K562 (cell line): ENCODE results near the gene MKNK1. TPM values are rescaled to one million over a fixed set of nuclear protein-coding genes. Genes with fewer than 3 reads are reported as not detected.
A peak's percentile ranks its signal among the peaks of the same experiment; 100 is the strongest.

ENCODE experiments used
- EHMT2 ChIP-seq: fragments of 450-650 bp; IDR thresholded peaks from 2 replicates; pipeline ENCODE4 v1.6.1; 2018; ENCODE audit warnings: antibody characterized with exemption
- REST ChIP-seq, 2 experiments: fragments of 450-650 bp; formaldehyde crosslinking in 1 of 2; IDR thresholded peaks; 2 replicates each; pipeline versions ENCODE4 v1.4.0 to v1.6.1; 2014 to 2020; ENCODE audit warnings: mild to moderate bottlenecking in 2 of 2, borderline replicate concordance in 1 of 2, low read depth in 1 of 2
- polyA plus RNA-seq, 8 experiments: library from polyadenylated mRNA; depleted of rRNA in 4 of 8; stranded (reverse) in 5 of 8; unstranded in 3 of 8; fragments of >200 nt; fragmentation: Nextera tagmentation in 2 of 8; fragmentation: Illumina TruSeq in 1 of 8; extraction: Ambion mirVana in 2 of 8; extraction: Trizol in 1 of 8; gene quantifications; 2 replicates each; pipeline versions ENCODE4 v1.2.1 to v1.2.3, GENCODE V29; 2011 to 2014; ENCODE audit warnings: inconsistent platforms in 1 of 8, missing spikeins in 1 of 8
- total RNA-seq, 7 experiments: library from RNA; depleted of rRNA in 6 of 7; stranded (reverse); fragments of >200 nt in 6 of 7; fragmentation: Illumina TruSeq in 2 of 7; extraction: Trizol in 2 of 7; gene quantifications; 2 replicates each; pipeline versions ENCODE4 v1.2.1 to v1.2.3, GENCODE V29; 2011 to 2021; ENCODE audit warnings: low replicate concordance in 1 of 7

Gene MKNK1
- total and polyA plus RNA-seq, 9 of the 15 experiments (the other 6 are each of a cell fraction or from before 2014, with no cell fraction given) = 27.7 to 51.3 (median 43.7) TPM

GRCh38 chr1:46512792-46513190, 91.3 kb downstream of the MKNK1 start (continued):
- TF ChIP-seq REST (IDR thresholded peaks at IDR 0.05; ENCODE audit: borderline replicate concordance) (no peak), REST (CRISPR knock-in tag; IDR thresholded peaks at IDR 0.05; ENCODE audit: low read depth) (no peak), EHMT2 (0 out of 2 replicates have a peak, but pooled peaks have one; percentile 8)
- TF ChIP-seq, all 486 proteins: peak for 2
